GM06990 (cell line): ENCODE data around the gene TMEM255B.

Experiments
- DNase-seq: peaks from one replicate; pipeline ENCODE4 v3.0.0-alpha.2; 2011; ENCODE audit not compliant: insufficient read length; ENCODE audit errors: extremely low read depth
- H3K27me3 ChIP-seq: replicated peaks from 2 replicates; pipeline ENCODE4 v1.6.0; 2011; ENCODE audit warnings: low read length; ENCODE audit not compliant: control insufficient read depth, insufficient read depth
- H3K36me3 ChIP-seq: 2 replicates; pipeline ENCODE4 v1.5.1; 2011; ENCODE audit warnings: low read length; ENCODE audit not compliant: control insufficient read depth, insufficient read depth
- H3K4me3 ChIP-seq: replicated peaks from 2 replicates; pipeline ENCODE4 v1.5.1; 2011; ENCODE audit warnings: low read depth, mild to moderate bottlenecking, control low read depth, low read length
- CTCF ChIP-seq: IDR thresholded peaks from 2 replicates; pipeline ENCODE4 v1.5.1; 2011; ENCODE audit warnings: low read length, control low read depth, mild to moderate bottlenecking, inconsistent platforms; ENCODE audit not compliant: insufficient read depth, poor library complexity, severe bottlenecking

The TMEM255B gene

GRCh38 chr13:113816254-113816929 is 57.4 kb downstream of the TMEM255B start:
- TF ChIP-seq CTCF, result no peak
- Histone ChIP-seq H3K4me3 (peak overlapping the region; percentile 78), H3K36me3 (no peaks in the 10 kb centered on the region), H3K27me3 (no peaks in the 10 kb centered on the region)
- no peak for DNase-seq

GRCh38 chr13:113816946-113817859 is 58.2 kb downstream of the TMEM255B start:
- peak; percentile 39 for DNase-seq
- Histone ChIP-seq H3K27me3 (no peaks in the 10 kb centered on the region), H3K4me3 (no peak overlapping the region), H3K36me3 (no peaks in the 10 kb centered on the region)
- peak; percentile 82 for TF ChIP-seq CTCF

GRCh38 chr13:113817860-113818691 is 59.0 kb downstream of the TMEM255B start:
- H3K4me3 ChIP-seq, result no peak overlapping the region
- no peaks in the 10 kb centered on the region for H3K27me3 ChIP-seq
- H3K36me3 ChIP-seq, result no peaks in the 10 kb centered on the region; the same call in 1 of the 2 replicates
- DNase-seq, result no peak
- no peak for TF ChIP-seq CTCF

- TF ChIP-seq CTCF, result no peak
- no peak for DNase-seq
- Histone ChIP-seq H3K36me3 (no peaks in the 10 kb centered on the region; the same call in 1 of the 2 replicates), H3K4me3 (no peak overlapping the region), H3K27me3 (no peaks in the 10 kb centered on the region)
Observed at GRCh38 chr13:113818700-113819295, 59.8 kb downstream of the TMEM255B start.

GRCh38 chr13:113819341-113819730 is 60.3 kb downstream of the TMEM255B start:
- no peaks in the 10 kb centered on the region; the same call in 1 of the 2 replicates for H3K36me3 ChIP-seq
- no peak for DNase-seq
- H3K4me3 ChIP-seq, result no peak overlapping the region
- no peak for TF ChIP-seq CTCF
- H3K27me3 ChIP-seq, result no peaks in the 10 kb centered on the region
